Measurements from ENCODE around the gene BACH1. TPM values are rescaled to one million over a fixed set of nuclear protein-coding genes. Genes with fewer than 3 reads are reported as not detected.
A peak's percentile ranks its signal among the peaks of the same experiment; 100 is the strongest.
"Not testable (repeated sequence)": the region's sequence is repeated elsewhere in the genome, so short reads cannot be mapped to it uniquely, and the experiment has no call there.

BACH1 gene
- total RNA-seq, 1 experiment from 2014 or later = 65.2 TPM

DNA sequence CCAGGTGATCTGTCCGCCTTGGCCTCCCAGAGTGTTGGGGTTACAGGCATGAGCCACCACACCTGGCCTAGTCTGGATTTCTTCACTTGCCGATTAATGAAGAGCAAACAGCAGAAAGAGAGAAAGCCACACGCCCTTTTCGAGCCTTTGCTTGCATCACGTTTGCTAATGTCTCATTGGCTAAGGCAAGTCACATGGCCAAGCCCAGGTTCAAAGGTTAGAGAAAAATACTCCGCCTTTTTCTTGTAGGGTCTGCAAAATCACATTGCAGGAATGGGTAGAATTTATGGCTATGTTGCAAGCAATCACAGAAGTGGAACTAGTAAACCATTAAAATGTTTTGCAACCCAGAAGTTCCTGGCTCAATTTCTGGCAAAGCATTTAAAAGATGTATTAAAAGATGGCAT is 26.8 kb upstream of the BACH1 start:
- Mint-ChIP-seq H3K27me3 (ENCODE audit: insufficient read depth, unreplicated experiment) (no peaks in the 10 kb centered on the region), H3K27ac (ENCODE audit: unreplicated experiment) (peak overlapping the region; percentile 69), H3K4me3 (ENCODE audit: unreplicated experiment) (no peak overlapping the region), H3K9me3 (ENCODE audit: unreplicated experiment) (no peaks in the 10 kb centered on the region), H3K4me1 (ENCODE audit: low read depth, unreplicated experiment) (peaks cover 22% of the 10 kb centered on the region), H3K36me3 (ENCODE audit: insufficient read depth, unreplicated experiment) (peaks cover 6% of the 10 kb centered on the region)
- POLR2A ChIA-PET = no interaction called here
- Histone ChIP-seq H3K4me1 (peaks cover 11% of the 10 kb centered on the region; the same call in 1 of the 2 replicates), H3K4me3 (ENCODE audit: low read depth, low read length) (no peak overlapping the region), H3K27me3 (replicated peaks; ENCODE audit: control insufficient read depth, insufficient read depth, low read length) (no peaks in the 10 kb centered on the region), H3K9me3 (peaks cover 6% of the 10 kb centered on the region; the same call in 1 of the 2 replicates), H3K36me3 (ENCODE audit: control insufficient read depth, insufficient read depth, low read length) (no peaks in the 10 kb centered on the region)
- no peak for TF ChIP-seq CTCF (IDR thresholded peaks at IDR 0.05; ENCODE audit: insufficient read depth in 1 of 2, low read depth in 1 of 2, low read length in 1 of 2, severe bottlenecking in 1 of 2, unreplicated experiment in 1 of 2)
- BruUV-seq (replicated peaks) = no TSS peak
- CTCF ChIA-PET = no interaction called here
- DNase-seq = peak; percentile 82 to 90
- intact Hi-C loops (cut with micrococcal nuclease; ENCODE audit: unreplicated experiment) = loop anchor here (1.0 to 2.0 kb wide), 2 partner anchors 26 to 77 kb away; partner anchors contain the start of gene BACH1

GRCh38 chr21:29277442-29277841 is 21.3 kb upstream of the BACH1 start:
- no peak for TF ChIP-seq CTCF (IDR thresholded peaks at IDR 0.05; ENCODE audit: insufficient read depth in 1 of 2, low read depth in 1 of 2, low read length in 1 of 2, severe bottlenecking in 1 of 2, unreplicated experiment in 1 of 2)
- POLR2A ChIA-PET = no interaction called here
- no peaks in the 10 kb centered on the region for H3K27me3 ChIP-seq (replicated peaks; ENCODE audit: control insufficient read depth, insufficient read depth, low read length)
- H3K9me3 Mint-ChIP-seq (ENCODE audit: unreplicated experiment) = no peaks in the 10 kb centered on the region
- no peaks in the 10 kb centered on the region for H3K27me3 Mint-ChIP-seq (ENCODE audit: insufficient read depth, unreplicated experiment)
- BruUV-seq (replicated peaks) = no TSS peak
- H3K4me3 ChIP-seq (ENCODE audit: low read depth, low read length) = no peak overlapping the region
- DNase-seq = no peak
- no peak overlapping the region for H3K4me3 Mint-ChIP-seq (ENCODE audit: unreplicated experiment)
- CTCF ChIA-PET = no interaction called here
- H3K9me3 ChIP-seq = peaks cover 3% of the 10 kb centered on the region; the same call in 1 of the 2 replicates
- intact Hi-C loops (cut with micrococcal nuclease; ENCODE audit: unreplicated experiment) = no loop called here
- no peaks in the 10 kb centered on the region for H3K36me3 Mint-ChIP-seq (ENCODE audit: insufficient read depth, unreplicated experiment)
- no peak overlapping the region for H3K27ac Mint-ChIP-seq (ENCODE audit: unreplicated experiment)
- peaks cover 11% of the 10 kb centered on the region for H3K4me1 Mint-ChIP-seq (ENCODE audit: low read depth, unreplicated experiment)
- H3K36me3 ChIP-seq (ENCODE audit: control insufficient read depth, insufficient read depth, low read length) = no peaks in the 10 kb centered on the region
- peaks cover 12% of the 10 kb centered on the region; the same call in 1 of the 2 replicates for H3K4me1 ChIP-seq

GRCh38 chr21:29279558-29279957 is 19.2 kb upstream of the BACH1 start:
- Mint-ChIP-seq H3K4me1 (ENCODE audit: low read depth, unreplicated experiment) (peaks cover 11% of the 10 kb centered on the region), H3K36me3 (ENCODE audit: insufficient read depth, unreplicated experiment) (peaks cover 6% of the 10 kb centered on the region), H3K27me3 (ENCODE audit: insufficient read depth, unreplicated experiment) (no peaks in the 10 kb centered on the region), H3K27ac (ENCODE audit: unreplicated experiment) (no peak overlapping the region), H3K9me3 (ENCODE audit: unreplicated experiment) (no peaks in the 10 kb centered on the region), H3K4me3 (ENCODE audit: unreplicated experiment) (no peak overlapping the region)
- POLR2A ChIA-PET = no interaction called here
- H3K9me3 ChIP-seq = peaks cover 3% of the 10 kb centered on the region; the same call in 1 of the 2 replicates
- H3K4me1 ChIP-seq = peaks cover 8% of the 10 kb centered on the region; the same call in 1 of the 2 replicates
- no peaks in the 10 kb centered on the region; the same call in 1 of the 2 replicates for H3K36me3 ChIP-seq (ENCODE audit: control insufficient read depth, insufficient read depth, low read length)
- H3K27me3 ChIP-seq (replicated peaks; ENCODE audit: control insufficient read depth, insufficient read depth, low read length) = no peaks in the 10 kb centered on the region
- no peak for DNase-seq
- TF ChIP-seq CTCF (IDR thresholded peaks at IDR 0.05; ENCODE audit: insufficient read depth in 1 of 2, low read depth in 1 of 2, low read length in 1 of 2, severe bottlenecking in 1 of 2, unreplicated experiment in 1 of 2) = no peak
- CTCF ChIA-PET = no interaction called here
- intact Hi-C loops (cut with micrococcal nuclease; ENCODE audit: unreplicated experiment) = no loop called here
- H3K4me3 ChIP-seq (ENCODE audit: low read depth, low read length) = no peak overlapping the region
- no TSS peak for BruUV-seq (replicated peaks)

GRCh38 chr21:29281801-29282200 is 16.9 kb upstream of the BACH1 start:
- H3K36me3 Mint-ChIP-seq (ENCODE audit: insufficient read depth, unreplicated experiment); H3K27me3 ChIP-seq (replicated peaks; ENCODE audit: control insufficient read depth, insufficient read depth, low read length); CTCF ChIA-PET; H3K4me1 Mint-ChIP-seq (ENCODE audit: low read depth, unreplicated experiment); BruUV-seq (replicated peaks); H3K36me3 ChIP-seq (ENCODE audit: control insufficient read depth, insufficient read depth, low read length); DNase-seq; intact Hi-C loops (cut with micrococcal nuclease; ENCODE audit: unreplicated experiment); H3K9me3 ChIP-seq; H3K27me3 Mint-ChIP-seq (ENCODE audit: insufficient read depth, unreplicated experiment); H3K4me3 ChIP-seq (ENCODE audit: low read depth, low read length); H3K27ac Mint-ChIP-seq (ENCODE audit: unreplicated experiment); POLR2A ChIA-PET; H3K4me3 Mint-ChIP-seq (ENCODE audit: unreplicated experiment); H3K9me3 Mint-ChIP-seq (ENCODE audit: unreplicated experiment); H3K4me1 ChIP-seq: not testable (repeated sequence)
